Posterior vena cava (tissue), 2 donors: ENCODE data around the gene INTU. TPM values are rescaled to one million over a fixed set of nuclear protein-coding genes. Genes with fewer than 3 reads are reported as not detected.
"Not testable (repeated sequence)": the region's sequence is repeated elsewhere in the genome, so short reads cannot be mapped to it uniquely, and the experiment has no call there.

Source experiments
- DNase-seq: peaks from one replicate; pipeline ENCODE4 v3.0.0-alpha.2; 2020; ENCODE audit warnings: low spot score
- intact Hi-C, 2 donors: fragments of 100-400 bp; cut with DNase I; formaldehyde crosslinking; loops; one replicate each; pipeline versions ENCODE4 v1.14.1 to v1.14.2; 2022 to 2023
- long read RNA-seq, 2 donors: library from polyadenylated mRNA; unstranded; transcript quantifications; one replicate each; pipeline ENCODE4 v2.0.0, GENCODE V29; 2020 to 2021
- total RNA-seq, 2 donors: library from RNA; stranded (reverse); fragmentation: NEBNext Ultra II Directional; extraction: Animal tissue kit (Norgen Biotek cat#: 25700); gene quantifications; one replicate each; pipeline ENCODE4 v1.2.1, GENCODE V29; 2021
- donor health status: DM: yes; HTN: yes; CAD: no.
- donor health status: DM: yes; HTN: yes; CAD: no.

Gene INTU
- 10 to 100 TPM; 17.4 to 18.1 TPM for total RNA-seq
- long read RNA-seq, donor 1, partial matches to known transcripts, result 1 of 7 reads
- long read RNA-seq, donor 1, other reads (novel, unspliced or antisense), result 5 of 7 reads
- long read RNA-seq, donor 2, partial matches to known transcripts, result 1 of 7 reads
- long read RNA-seq, donor 2, other reads (novel, unspliced or antisense), result 5 of 7 reads

DNA sequence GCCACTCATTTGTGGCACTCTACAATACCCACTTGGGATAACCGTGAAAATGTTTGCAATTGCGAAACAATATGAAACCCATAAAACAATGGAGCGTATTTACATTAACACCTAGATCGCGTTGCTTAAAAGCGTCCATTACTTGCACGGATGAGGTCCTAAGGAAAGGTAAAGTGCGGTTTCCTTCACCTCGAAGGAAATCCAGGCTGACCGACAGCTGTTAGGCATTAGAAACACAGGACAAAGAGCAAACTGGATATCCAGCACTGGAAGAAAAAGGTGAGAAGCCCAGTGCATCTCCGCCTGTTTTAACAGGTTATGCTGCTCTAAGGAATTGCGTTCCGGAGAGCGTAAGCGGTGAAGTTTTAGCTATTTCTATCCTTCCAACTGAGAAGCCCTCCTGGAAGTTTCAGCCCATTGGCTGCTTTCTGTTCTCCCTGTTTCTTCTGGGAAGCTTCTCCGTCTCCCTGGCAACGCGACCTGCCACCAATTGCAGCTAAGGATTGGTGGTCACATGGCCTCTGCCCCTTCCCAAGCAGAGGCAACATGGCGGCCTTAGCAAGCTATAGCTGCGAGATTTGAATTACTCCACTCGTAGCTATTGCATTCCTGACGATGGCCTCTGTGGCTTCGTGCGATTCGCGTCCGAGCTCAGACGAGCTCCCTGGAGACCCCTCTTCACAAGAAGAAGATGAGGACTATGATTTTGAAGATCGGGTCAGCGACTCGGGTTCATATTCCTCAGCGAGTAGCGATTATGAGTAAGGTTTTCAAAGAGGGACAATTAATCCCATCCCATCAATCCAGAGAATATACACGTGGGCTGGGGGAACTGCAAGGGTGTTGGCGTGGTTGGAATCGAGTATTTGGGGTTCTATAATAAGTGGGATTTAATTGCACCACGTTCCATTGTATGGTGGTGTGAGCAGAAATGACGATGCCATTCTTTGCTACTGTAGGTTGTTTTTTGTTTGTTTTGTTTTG lies at the start of gene INTU:
TSS of gene INTU (plus strand) at position 538 of the 984 bp plus-strand sequence. CDS start at position 616, 78 bp downstream.
- peak; percentile 97 for DNase-seq
- intact Hi-C loops, result no loop called here

- intact Hi-C loops, DNase-seq: not testable (repeated sequence)
Observed at GRCh38 chr4:127586496-127586895, 46.3 kb upstream of the INTU start.

DNA sequence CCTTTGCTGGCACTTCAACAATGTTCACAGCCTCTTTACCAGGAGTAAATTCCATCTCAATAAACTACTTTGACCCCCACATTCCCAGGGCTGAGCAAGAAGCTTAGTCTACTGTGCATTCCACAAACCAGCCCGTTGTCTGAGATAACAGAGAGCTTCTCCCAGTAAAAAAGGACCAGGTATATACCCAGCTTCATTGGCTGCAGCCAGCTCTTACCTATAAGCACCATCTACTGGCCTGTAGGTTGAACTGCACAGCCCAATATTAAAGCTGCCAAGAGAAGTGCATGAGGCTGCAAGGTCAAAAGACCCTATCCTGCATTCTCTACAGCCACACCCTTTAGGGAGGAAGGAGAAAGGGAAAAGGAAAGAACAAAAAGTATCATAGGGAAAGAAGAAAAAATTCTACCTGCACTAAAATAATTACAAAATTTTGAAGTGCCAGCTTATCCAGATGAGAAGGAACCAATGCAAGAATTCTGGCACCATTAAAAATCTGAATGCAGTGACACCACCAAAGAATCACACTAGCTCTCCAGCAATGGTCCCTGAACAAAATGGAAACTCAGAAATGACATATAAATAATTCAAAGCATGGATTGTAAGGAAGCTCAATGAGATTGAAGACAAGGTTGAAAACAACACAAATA lies 45.7 kb upstream of the INTU start:
- intact Hi-C loops, result no loop called here
- DNase-seq, result no peak

GRCh38 chr4:127589153-127589552 lies 43.6 kb upstream of the INTU start:
- intact Hi-C loops, result not testable (repeated sequence)

GRCh38 chr4:127598656-127599055 lies 34.1 kb upstream of the INTU start:
- DNase-seq, result no peak
- intact Hi-C loops, result no loop called here

More at GRCh38 chr4:127589153-127589552, 43.6 kb upstream of the INTU start:
- not testable (repeated sequence) for DNase-seq

GRCh38 chr4:127601029-127601428 lies 31.7 kb upstream of the INTU start:
- no peak for DNase-seq
- intact Hi-C loops, result no loop called here

DNA sequence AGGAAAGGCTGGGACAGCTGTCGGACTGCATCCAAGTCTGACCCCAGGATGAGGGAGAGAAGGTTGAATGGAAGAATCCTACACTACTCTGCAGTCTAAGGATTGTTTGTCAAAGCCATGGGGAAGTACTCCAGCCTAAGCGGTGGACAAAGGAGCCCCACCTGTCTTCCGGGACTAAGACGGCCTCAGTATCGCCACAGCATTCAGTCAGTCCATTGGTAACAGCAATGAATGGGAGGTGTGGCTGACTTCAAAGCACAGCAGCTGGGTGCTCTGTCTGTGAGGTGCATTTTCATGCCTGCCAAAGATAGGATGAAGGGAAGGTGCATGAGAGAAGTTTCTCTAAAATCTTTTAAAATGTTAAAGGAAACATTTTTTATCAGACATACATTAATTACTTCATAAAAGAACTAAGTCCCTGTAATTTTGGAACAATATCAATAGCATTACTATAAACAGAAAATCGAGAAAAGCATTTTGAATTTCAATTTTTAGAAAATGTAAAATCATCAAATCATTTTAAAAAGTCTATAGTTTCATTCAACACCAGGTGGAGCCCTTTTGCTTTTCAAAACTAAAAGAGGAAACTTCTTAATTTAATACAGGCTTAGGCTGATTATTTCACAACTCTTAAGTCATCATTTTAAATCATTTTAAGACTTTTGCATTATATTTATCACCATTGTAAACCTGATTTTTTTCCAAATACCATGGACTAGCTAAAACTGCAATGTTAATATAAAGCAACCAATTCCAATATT lies 27.6 kb upstream of the INTU start:
- intact Hi-C loops, result loop anchor here (2.0 to 5.0 kb wide), 2 partner anchors 26 to 127 kb away; partner anchors contain the start of gene SLC25A31 (in 2 of the 2)

GRCh38 chr4:127606823-127607222 lies 25.9 kb upstream of the INTU start:
- intact Hi-C loops, result loop anchor here (5.0 kb wide), 1 partner anchor 125 kb away; the partner anchor contains the start of gene SLC25A31 (in 2 of the 2)
- DNase-seq, result no peak

More for the DNA sequence above, 27.6 kb upstream of the INTU start:
- no peak for DNase-seq

GRCh38 chr4:127609484-127609883 lies 23.3 kb upstream of the INTU start:
- intact Hi-C loops, result loop anchor here (5.0 kb wide), 1 partner anchor 123 kb away; the partner anchor contains the start of gene SLC25A31 (in 2 of the 2)

DNA sequence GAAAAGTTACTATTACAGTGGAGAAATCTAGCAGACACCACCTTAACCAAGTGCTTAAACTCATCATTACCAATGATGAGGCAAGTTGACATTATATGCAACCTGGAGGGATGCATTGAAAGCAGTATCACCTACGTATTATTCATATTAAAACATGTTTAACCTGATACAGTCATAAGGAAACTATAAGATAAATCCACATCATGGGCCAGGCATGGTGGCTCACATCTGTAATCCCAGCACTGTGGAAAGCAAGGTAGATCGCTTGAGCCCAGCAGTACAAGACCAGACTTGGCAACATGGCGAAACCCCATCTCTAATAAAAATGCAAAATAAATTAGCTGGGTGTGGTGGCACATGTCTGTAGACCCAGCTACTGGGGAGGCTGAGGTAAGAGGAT lies 22.3 kb upstream of the INTU start:
- intact Hi-C loops, result no loop called here
- no peak for DNase-seq

More at GRCh38 chr4:127609484-127609883, 23.3 kb upstream of the INTU start:
- DNase-seq, result no peak

- intact Hi-C loops, result no loop called here
- no peak for DNase-seq
Observed at GRCh38 chr4:127616898-127617297, 15.9 kb upstream of the INTU start.

DNA sequence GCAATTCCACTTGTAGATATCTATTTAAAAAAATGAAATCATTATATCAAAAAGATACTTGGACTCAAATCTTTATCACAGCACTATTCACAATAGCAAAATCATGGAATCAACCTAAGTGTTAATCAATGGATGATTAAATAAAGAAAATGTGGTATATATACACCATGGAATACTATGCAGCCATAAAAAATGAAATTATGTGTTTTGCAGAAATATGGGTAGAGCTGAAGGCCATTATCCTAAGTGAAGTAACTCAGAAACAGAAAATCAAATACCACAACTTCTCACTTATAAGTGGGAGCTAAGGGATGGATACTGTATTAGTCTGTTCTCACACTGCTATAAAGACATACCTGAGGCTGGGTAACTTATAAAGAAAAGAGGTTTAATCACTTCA lies 14.3 kb upstream of the INTU start:
- intact Hi-C loops, result no loop called here
- DNase-seq, result no peak

- intact Hi-C loops, result no loop called here
Observed at GRCh38 chr4:127622621-127622920, 10.2 kb upstream of the INTU start.

DNA sequence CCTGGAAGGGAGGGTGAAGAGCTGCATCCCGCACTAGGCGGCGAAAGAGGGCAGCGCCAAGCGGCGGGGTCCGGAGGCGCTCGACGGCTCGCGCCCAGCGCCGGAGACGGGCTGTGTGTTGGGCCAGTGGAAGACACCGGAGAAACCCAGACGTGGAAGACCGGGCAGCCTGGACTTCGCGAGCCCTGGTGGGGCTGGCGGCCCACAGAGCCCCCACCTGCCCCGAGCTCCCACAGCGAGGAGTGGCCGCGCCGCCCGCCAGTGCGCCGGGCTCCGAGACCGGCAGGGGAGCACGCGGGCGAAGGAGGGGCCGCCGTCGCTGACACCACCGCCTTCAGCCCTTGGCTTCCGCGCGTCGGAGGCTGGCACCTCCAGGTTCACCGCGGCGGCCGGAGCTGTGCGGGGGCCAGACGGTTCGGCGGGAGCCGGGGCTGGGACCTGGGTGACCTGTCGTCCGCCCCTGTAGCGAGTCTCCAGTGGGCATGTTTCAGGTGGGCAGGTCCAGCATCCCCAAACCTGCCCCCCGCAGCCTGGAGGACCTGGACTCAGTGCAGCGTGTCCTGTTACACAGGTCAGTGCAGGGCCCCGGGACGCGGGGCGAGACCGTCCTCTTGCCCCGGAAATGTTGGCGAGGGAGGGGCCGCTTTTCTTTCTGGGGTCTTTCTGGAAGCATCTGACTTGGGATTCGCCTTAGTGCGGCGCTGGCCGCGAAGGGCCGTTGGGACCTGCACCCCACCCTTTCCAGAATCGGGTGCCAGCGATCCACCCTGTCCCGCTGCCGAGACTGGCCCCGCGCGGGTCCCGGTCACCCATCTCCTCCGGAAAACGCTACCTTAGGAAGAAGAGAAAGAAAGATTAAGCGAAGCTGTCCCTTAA lies 9.6 kb upstream of the INTU start:
- intact Hi-C loops, result no loop called here
- DNase-seq, result peak; percentile 83

More at GRCh38 chr4:127622621-127622920, 10.2 kb upstream of the INTU start:
- DNase-seq, result no peak

GRCh38 chr4:127623797-127624083 lies 9.0 kb upstream of the INTU start:
- intact Hi-C loops, result no loop called here
- no peak for DNase-seq

- intact Hi-C loops, result no loop called here
Observed at GRCh38 chr4:127624173-127624572, 8.6 kb upstream of the INTU start.

GRCh38 chr4:127629371-127629770 lies 3.4 kb upstream of the INTU start:
- intact Hi-C loops, result no loop called here
- no peak for DNase-seq

More at GRCh38 chr4:127624173-127624572, 8.6 kb upstream of the INTU start:
- DNase-seq, result no peak

DNA sequence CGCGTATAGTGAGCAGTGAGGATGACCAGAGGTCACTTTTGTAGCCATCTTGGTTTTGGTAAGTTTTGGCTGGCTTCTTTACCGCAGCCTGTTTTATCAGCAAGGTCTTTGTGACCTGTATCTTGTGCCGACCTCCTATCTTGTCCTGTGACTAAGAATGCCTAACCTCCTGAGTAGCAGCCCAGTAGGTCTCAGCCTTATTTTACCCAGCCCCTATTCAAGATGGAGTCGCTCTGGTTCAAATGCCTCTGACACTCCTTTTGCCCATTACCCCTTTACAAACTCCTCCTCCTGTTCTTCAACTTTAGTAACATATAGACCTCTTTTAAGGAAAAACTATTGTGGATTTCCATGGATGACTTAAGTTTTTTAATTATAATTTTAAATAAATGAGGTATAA lies 2.6 kb upstream of the INTU start:
- DNase-seq, result no peak
- intact Hi-C loops, result loop anchor here in 1 of 2 donors (2.0 kb wide), 1 partner anchor 25 kb away; no protein-coding TSS in a partner anchor
